PC-9 (cell line): Measurements from ENCODE around the gene RAB1B. TPM values are rescaled to one million over a fixed set of nuclear protein-coding genes. Genes with fewer than 3 reads are reported as not detected.

Source experiments
- BruUV-seq: library from RNA; stranded (reverse); fragments of 400-500 nt; replicated peaks from 2 replicates; lab custom pipeline; 2021; lab: Mats Ljungman, UMichigan
- CTCF ChIA-PET: fragments of 300-600 bp; sonication (Branson Sonifier 250); formaldehyde crosslinking; loops from one replicate; lab custom pipeline; 2022; ENCODE audit warnings: antibody characterized with exemption; lab: Charles Lee
- POLR2A ChIA-PET: fragments of 300-600 bp; sonication (Branson Sonifier 250); formaldehyde crosslinking; loops from one replicate; lab custom pipeline; 2022; ENCODE audit warnings: antibody characterized with exemption; ENCODE audit not compliant: unreplicated experiment; lab: Charles Lee
- DNase-seq, 2 experiments: peaks; one replicate each; pipeline versions ENCODE4 v3.0.0 to v3.0.0-alpha.2; 2015 to 2022; ENCODE audit warnings: mixed read lengths in 1 of 2
- H2AFZ ChIP-seq: fragments of 200-600 bp; sonication (generic); 2 replicates; pipeline ENCODE4 v1.8.1; 2017; ENCODE audit warnings: antibody characterized with exemption
- H3F3A ChIP-seq: fragments of 200-600 bp; sonication (generic); 2 replicates; pipeline ENCODE4 v1.8.1; 2017; ENCODE audit warnings: antibody characterized with exemption, mild to moderate bottlenecking, low read depth; ENCODE audit not compliant: insufficient read depth
- H3K27ac ChIP-seq: fragments of 200-600 bp; sonication (generic); 2 replicates; pipeline ENCODE4 v1.6.1; 2016; ENCODE audit warnings: mixed run types
- H3K27me3 ChIP-seq: fragments of 200-600 bp; sonication (generic); 2 replicates; pipeline ENCODE4 v1.6.1; 2016; ENCODE audit warnings: low read depth, mixed run types; ENCODE audit not compliant: insufficient read depth
- H3K36me3 ChIP-seq: fragments of 200-600 bp; sonication (generic); 2 replicates; pipeline ENCODE4 v1.6.1; 2016; ENCODE audit warnings: low read depth, mixed run types
- H3K4me1 ChIP-seq: fragments of 200-600 bp; sonication (generic); replicated peaks from 2 replicates; pipeline ENCODE4 v1.6.1; 2016; ENCODE audit warnings: mixed run types; ENCODE audit not compliant: insufficient read depth
- H3K4me2 ChIP-seq: fragments of 200-600 bp; sonication (generic); 2 replicates; pipeline ENCODE4 v1.6.1; 2017; ENCODE audit warnings: mixed run types
- H3K4me3 ChIP-seq: fragments of 200-600 bp; sonication (generic); 2 replicates; pipeline ENCODE4 v1.6.1; 2016; ENCODE audit warnings: mixed run types
- H3K79me2 ChIP-seq: fragments of 200-600 bp; sonication (generic); 2 replicates; pipeline ENCODE4 v1.6.1; 2017; ENCODE audit warnings: low read depth, mixed run types
- H3K9me2 ChIP-seq: fragments of 200-600 bp; sonication (generic); 2 replicates; pipeline ENCODE4 v1.8.1; 2017; ENCODE audit warnings: mild to moderate bottlenecking; ENCODE audit not compliant: insufficient read depth
- H3K9me3 ChIP-seq: fragments of 200-600 bp; sonication (generic); 2 replicates; pipeline ENCODE4 v1.8.1; 2016; ENCODE audit warnings: low read depth; ENCODE audit not compliant: insufficient read depth
- H4K20me1 ChIP-seq: fragments of 200-600 bp; sonication (generic); 2 replicates; pipeline ENCODE4 v1.8.1; 2017; ENCODE audit not compliant: insufficient read depth
- CTCF ChIP-seq: fragments of 200-600 bp; sonication (generic); conservative IDR thresholded peaks from 2 replicates; pipeline ENCODE4 v1.6.1; 2017; ENCODE audit warnings: mixed run types, antibody characterized with exemption, mild to moderate bottlenecking, moderate library complexity
- EZH2 ChIP-seq: fragments of 200-600 bp; sonication (generic); IDR thresholded peaks from 2 replicates; pipeline ENCODE4 v1.8.0; 2017; ENCODE audit warnings: antibody characterized with exemption, low read depth
- intact Hi-C: fragments of 100-400 bp; cut with micrococcal nuclease; formaldehyde crosslinking; loops from one replicate; pipeline ENCODE4 v1.10.0; 2022; ENCODE audit not compliant: unreplicated experiment
- total RNA-seq: library from RNA; stranded (reverse); gene quantifications from 2 replicates; pipeline ENCODE4 v1.2.3, GENCODE V29; 2021

RAB1B gene
- total RNA-seq, 1 experiment from 2014 or later = 232 TPM

GRCh38 chr11:66282468-66283455 is 14.3 kb downstream of the RAB1B start:
- H3K27ac ChIP-seq = no peak overlapping the region
- no peaks in the 10 kb centered on the region for H3K9me3 ChIP-seq
- ChIA-PET POLR2A (interaction anchor here (0.6 kb wide), 1 partner anchor 30 kb away, joined by 4 read pairs; no protein-coding TSS in a partner anchor), CTCF (interaction anchor here (0.5 to 0.7 kb wide), 3 partner anchors 17 to 154 kb away, joined by 3 to 5 read pairs (median 3); no protein-coding TSS in a partner anchor)
- no peak overlapping the region for H2AFZ ChIP-seq
- H3K4me1 ChIP-seq = peaks cover 4% of the 10 kb centered on the region
- no peaks in the 10 kb centered on the region; the same call in 1 of the 2 replicates for H3K36me3 ChIP-seq
- peaks cover 35% of the 10 kb centered on the region for H3F3A ChIP-seq
- peak; percentile 93 to 97 for DNase-seq
- intact Hi-C loops = no loop called here
- H3K4me3 ChIP-seq = no peak overlapping the region
- H3K79me2 ChIP-seq = peaks cover 14% of the 10 kb centered on the region
- no peaks in the 10 kb centered on the region for H3K27me3 ChIP-seq
- peaks cover 42% of the 10 kb centered on the region for H4K20me1 ChIP-seq
- TF ChIP-seq EZH2 (no peak), CTCF (peak; percentile 96)
- no peak overlapping the region for H3K4me2 ChIP-seq
- BruUV-seq = no TSS peak
- H3K9me2 ChIP-seq = no peaks in the 10 kb centered on the region

DNA sequence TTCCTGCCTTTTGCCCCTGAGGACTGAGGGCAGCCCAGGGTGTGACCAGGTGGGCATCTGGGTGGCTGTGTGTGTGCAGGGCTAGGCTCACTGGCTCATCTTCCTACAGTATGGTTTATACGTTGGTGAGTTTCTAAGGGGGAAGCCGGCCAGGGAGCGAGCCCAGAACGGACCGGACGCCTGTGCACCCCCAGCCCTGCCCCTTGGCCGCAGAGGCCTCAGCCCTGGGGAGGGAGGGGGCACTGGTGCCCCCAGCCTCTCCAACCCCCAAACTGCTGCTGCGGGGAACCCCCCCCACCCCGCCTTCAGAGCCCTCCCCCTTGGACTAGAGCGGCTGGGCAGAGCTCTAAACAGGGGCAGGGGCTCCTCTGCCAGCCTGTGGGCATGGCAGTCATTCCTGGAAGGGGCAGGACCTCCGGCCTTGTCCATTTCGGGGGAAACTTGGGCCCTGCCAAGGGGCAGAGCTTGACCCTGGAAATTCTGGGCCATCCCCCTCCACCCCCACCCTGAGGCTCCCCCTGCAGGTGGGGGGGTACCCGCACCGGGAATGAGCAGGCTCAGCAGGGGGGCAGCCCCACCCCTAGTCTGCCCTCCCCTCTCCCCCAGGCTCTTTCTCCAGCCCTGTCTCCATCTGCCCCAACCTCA is 15.1 kb downstream of the RAB1B start:
- H3K4me1 ChIP-seq = peaks cover 8% of the 10 kb centered on the region
- CTCF ChIA-PET = interaction anchor here (0.6 kb wide), 1 partner anchor 101 kb away, joined by 4 read pairs; no protein-coding TSS in a partner anchor
- no peak overlapping the region for H3K4me2 ChIP-seq
- intact Hi-C loops = no loop called here
- no peak overlapping the region for H3K27ac ChIP-seq
- peaks cover 35% of the 10 kb centered on the region for H3F3A ChIP-seq
- peaks cover 42% of the 10 kb centered on the region for H4K20me1 ChIP-seq
- no peaks in the 10 kb centered on the region for H3K9me3 ChIP-seq
- no peak overlapping the region for H2AFZ ChIP-seq
- no TSS peak for BruUV-seq
- peaks cover 22% of the 10 kb centered on the region for H3K79me2 ChIP-seq
- POLR2A ChIA-PET = interaction anchor here (1.0 kb wide), 1 partner anchor 571 kb away, joined by 6 read pairs; the partner anchor contains the start of gene KAT5
- H3K9me2 ChIP-seq = no peaks in the 10 kb centered on the region
- no peaks in the 10 kb centered on the region for H3K27me3 ChIP-seq
- TF ChIP-seq CTCF (0 out of 2 replicates have a peak, but pooled peaks have one; percentile 18), EZH2 (no peak)
- no peaks in the 10 kb centered on the region; the same call in 1 of the 2 replicates for H3K36me3 ChIP-seq
- no peak overlapping the region for H3K4me3 ChIP-seq
- DNase-seq = no peak

DNA sequence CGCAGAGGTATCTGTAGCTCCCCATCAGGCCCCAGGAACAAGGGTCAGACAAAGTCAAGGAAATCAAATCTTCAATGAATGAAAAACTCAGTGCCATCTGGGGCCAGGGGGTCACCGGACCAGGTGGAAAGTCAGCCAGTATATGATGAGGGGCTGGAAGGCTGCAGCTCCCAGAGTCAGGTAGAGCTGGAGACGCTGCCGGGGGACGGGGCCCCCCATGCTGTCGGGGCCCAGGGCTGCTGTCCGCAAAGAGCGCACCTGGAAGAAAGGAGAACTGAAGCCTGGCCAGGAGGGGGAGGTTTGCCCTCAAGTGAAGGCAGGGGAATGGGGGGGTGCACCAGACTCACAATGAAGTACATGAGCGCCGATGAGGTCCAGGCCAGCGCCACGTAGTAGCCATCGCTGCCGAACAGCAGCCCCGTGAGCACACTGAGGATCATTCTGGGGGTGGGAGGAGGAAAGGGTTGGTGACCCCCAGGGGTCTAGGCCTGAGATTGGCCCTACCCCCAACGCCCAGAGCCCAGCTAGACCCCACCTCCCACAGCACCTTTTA is 16.2 kb downstream of the RAB1B start:
- ChIA-PET CTCF (no interaction called here), POLR2A (interaction anchor here (1.0 kb wide), 1 partner anchor 572 kb away, joined by 6 read pairs; the partner anchor contains the start of gene KAT5)
- Histone ChIP-seq H3K27me3 (no peaks in the 10 kb centered on the region), H3K4me1 (peaks cover 8% of the 10 kb centered on the region), H3K4me3 (no peak overlapping the region), H3F3A (peaks cover 34% of the 10 kb centered on the region), H3K79me2 (peaks cover 24% of the 10 kb centered on the region), H3K4me2 (no peak overlapping the region), H3K27ac (no peak overlapping the region), H3K36me3 (no peaks in the 10 kb centered on the region; the same call in 1 of the 2 replicates), H2AFZ (no peak overlapping the region), H4K20me1 (peaks cover 42% of the 10 kb centered on the region), H3K9me3 (no peaks in the 10 kb centered on the region), H3K9me2 (no peaks in the 10 kb centered on the region)
- TF ChIP-seq CTCF (no peak), EZH2 (no peak)
- no peak for DNase-seq
- no TSS peak for BruUV-seq
- intact Hi-C loops = no loop called here
